ENCODE measurements around the gene PCSK9.
A peak's percentile ranks its signal among the peaks of the same experiment; 100 is the strongest.

The PCSK9 gene

GRCh38 chr1:55052221-55053142 is 13.1 kb downstream of the PCSK9 start:
- DNase-seq (ENCODE audit: low read depth): no peak
- TF ChIP-seq CTCF (IDR thresholded peaks at IDR 0.05; ENCODE audit: low read depth, low read length): no peak
- TF ChIP-seq MYC (IDR thresholded peaks at IDR 0.05; ENCODE audit: low read depth, low read length): no peak
- TF ChIP-seq POLR2A (IDR thresholded peaks at IDR 0.05; ENCODE audit: extremely low read depth, insufficient read length): no peak
- no peak for TF ChIP-seq MAX (IDR thresholded peaks at IDR 0.05; ENCODE audit: low read depth, low read length)
- H3K4me3 ChIP-seq (ENCODE audit: low read depth, low read length): no peak overlapping the region

GRCh38 chr1:55053265-55053954 is 14.1 kb downstream of the PCSK9 start:
- TF ChIP-seq CTCF (IDR thresholded peaks at IDR 0.05; ENCODE audit: low read depth, low read length) (no peak), POLR2A (IDR thresholded peaks at IDR 0.05; ENCODE audit: extremely low read depth, insufficient read length) (no peak), MYC (IDR thresholded peaks at IDR 0.05; ENCODE audit: low read depth, low read length) (no peak), MAX (IDR thresholded peaks at IDR 0.05; ENCODE audit: low read depth, low read length) (no peak)
- H3K4me3 ChIP-seq (ENCODE audit: low read depth, low read length): no peak overlapping the region
- DNase-seq (ENCODE audit: low read depth): peak; percentile 38

- TF ChIP-seq POLR2A (IDR thresholded peaks at IDR 0.05; ENCODE audit: extremely low read depth, insufficient read length) (no peak), MYC (IDR thresholded peaks at IDR 0.05; ENCODE audit: low read depth, low read length) (no peak), CTCF (IDR thresholded peaks at IDR 0.05; ENCODE audit: low read depth, low read length) (no peak), MAX (IDR thresholded peaks at IDR 0.05; ENCODE audit: low read depth, low read length) (no peak)
- DNase-seq (ENCODE audit: low read depth): no peak
- no peak overlapping the region for H3K4me3 ChIP-seq (ENCODE audit: low read depth, low read length)
Observed at GRCh38 chr1:55054396-55054795, 15.0 kb downstream of the PCSK9 start.

GRCh38 chr1:55055084-55055882 is 15.9 kb downstream of the PCSK9 start:
- H3K4me3 ChIP-seq (ENCODE audit: low read depth, low read length): no peak overlapping the region
- no peak for TF ChIP-seq MAX (IDR thresholded peaks at IDR 0.05; ENCODE audit: low read depth, low read length)
- no peak for TF ChIP-seq MYC (IDR thresholded peaks at IDR 0.05; ENCODE audit: low read depth, low read length)
- TF ChIP-seq POLR2A (IDR thresholded peaks at IDR 0.05; ENCODE audit: extremely low read depth, insufficient read length): no peak
- no peak for TF ChIP-seq CTCF (IDR thresholded peaks at IDR 0.05; ENCODE audit: low read depth, low read length)
- no peak for DNase-seq (ENCODE audit: low read depth)

GRCh38 chr1:55055951-55056631 is 16.7 kb downstream of the PCSK9 start:
- no peak overlapping the region for H3K4me3 ChIP-seq (ENCODE audit: low read depth, low read length)
- TF ChIP-seq POLR2A (IDR thresholded peaks at IDR 0.05; ENCODE audit: extremely low read depth, insufficient read length): no peak
- TF ChIP-seq MAX (IDR thresholded peaks at IDR 0.05; ENCODE audit: low read depth, low read length): no peak
- no peak for TF ChIP-seq MYC (IDR thresholded peaks at IDR 0.05; ENCODE audit: low read depth, low read length)
- no peak for TF ChIP-seq CTCF (IDR thresholded peaks at IDR 0.05; ENCODE audit: low read depth, low read length)
- no peak for DNase-seq (ENCODE audit: low read depth)

All from NB4 (cell line).